Measurements from ENCODE around the gene ACP2.

DNA sequence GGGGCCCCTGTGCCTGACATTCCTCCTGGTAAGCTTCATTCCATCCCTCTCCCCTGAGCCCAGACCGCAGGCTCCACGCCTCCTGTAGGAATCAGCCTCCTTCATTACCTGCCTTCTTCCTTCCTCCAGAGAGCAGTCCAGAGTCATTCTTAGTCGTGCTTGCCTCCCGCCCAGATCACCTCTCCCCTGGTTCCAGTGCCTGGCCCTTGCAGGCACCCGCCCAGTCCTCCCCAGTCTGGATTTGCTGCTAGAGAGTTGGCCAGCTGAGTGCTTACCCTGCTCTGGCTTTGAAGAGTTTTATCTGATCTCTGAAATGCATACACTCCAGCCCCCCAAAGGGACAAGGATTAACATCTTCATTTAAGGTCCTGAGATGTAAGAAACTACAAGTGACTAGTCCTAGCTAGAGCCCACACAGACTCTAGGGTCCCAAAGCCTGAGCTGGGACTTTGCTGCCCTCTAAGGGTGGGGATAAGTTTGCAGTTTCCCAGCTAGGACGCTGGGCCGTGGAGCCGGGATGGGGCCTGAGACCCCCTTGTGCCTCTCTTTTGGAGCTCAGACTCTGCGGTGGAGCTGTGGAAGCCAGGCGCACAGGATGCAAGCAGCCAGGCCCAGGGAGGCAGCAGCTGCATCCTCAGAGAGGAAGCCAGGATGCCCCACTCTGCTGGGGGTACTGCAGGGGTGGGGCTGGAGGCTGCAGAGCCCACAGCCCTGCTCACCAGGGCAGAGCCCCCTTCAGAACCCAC, 10.8 kb upstream of the ACP2 start:
- TF ChIP-seq, protein P1, sequence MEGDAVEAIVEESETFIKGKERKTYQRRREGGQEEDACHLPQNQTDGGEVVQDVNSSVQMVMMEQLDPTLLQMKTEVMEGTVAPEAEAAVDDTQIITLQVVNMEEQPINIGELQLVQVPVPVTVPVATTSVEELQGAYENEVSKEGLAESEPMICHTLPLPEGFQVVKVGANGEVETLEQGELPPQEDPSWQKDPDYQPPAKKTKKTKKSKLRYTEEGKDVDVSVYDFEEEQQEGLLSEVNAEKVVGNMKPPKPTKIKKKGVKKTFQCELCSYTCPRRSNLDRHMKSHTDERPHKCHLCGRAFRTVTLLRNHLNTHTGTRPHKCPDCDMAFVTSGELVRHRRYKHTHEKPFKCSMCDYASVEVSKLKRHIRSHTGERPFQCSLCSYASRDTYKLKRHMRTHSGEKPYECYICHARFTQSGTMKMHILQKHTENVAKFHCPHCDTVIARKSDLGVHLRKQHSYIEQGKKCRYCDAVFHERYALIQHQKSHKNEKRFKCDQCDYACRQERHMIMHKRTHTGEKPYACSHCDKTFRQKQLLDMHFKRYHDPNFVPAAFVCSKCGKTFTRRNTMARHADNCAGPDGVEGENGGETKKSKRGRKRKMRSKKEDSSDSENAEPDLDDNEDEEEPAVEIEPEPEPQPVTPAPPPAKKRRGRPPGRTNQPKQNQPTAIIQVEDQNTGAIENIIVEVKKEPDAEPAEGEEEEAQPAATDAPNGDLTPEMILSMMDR (IDR thresholded peaks at IDR 0.05) = peak; percentile 16 to 43
- TF ChIP-seq EP300 (IDR thresholded peaks at IDR 0.05) (no peak), POLR2AphosphoS5 (IDR thresholded peaks at IDR 0.05) (no peak)
